ENCODE measurements around the gene GPR137B. TPM values are rescaled to one million over a fixed set of nuclear protein-coding genes. Genes with fewer than 3 reads are reported as not detected.

GPR137B gene
- total and polyA plus RNA-seq, 11 donors, result 14.9 to 49.8 (median 43.7) TPM

GRCh38 chr1:236127045-236127444, 15.3 kb upstream of the GPR137B start:
- WGBS, 4 donors, result 86 to 100% (median 93%) methylated on average over 1 to 8 of the region's 8 CpGs
- ATAC-seq (no peak), DNase-seq (no peak)
- Histone ChIP-seq H3K4me1 (no peaks in the 10 kb centered on the region), H3K9me3 (no peaks in the 10 kb centered on the region), H3K27ac (no peak overlapping the region), H3K36me3 (no peaks in the 10 kb centered on the region), H3K27me3 (peaks cover 0 to 4% (median 0%) of the 10 kb centered on the region in 9 donors), H3K4me3 (no peak overlapping the region)
- TF ChIP-seq CTCF (IDR thresholded peaks at IDR 0.05) (no peak), POLR2A (IDR thresholded peaks at IDR 0.05) (no peak)
- intact Hi-C loops (cut with DNase I), result no loop called here

GRCh38 chr1:236128646-236129178, 13.6 kb upstream of the GPR137B start:
- Histone ChIP-seq H3K27me3 (peaks cover 0 to 4% (median 0%) of the 10 kb centered on the region in 9 donors), H3K36me3 (no peaks in the 10 kb centered on the region), H3K9me3 (no peaks in the 10 kb centered on the region), H3K4me1 (no peaks in the 10 kb centered on the region), H3K27ac (no peak overlapping the region), H3K4me3 (no peak overlapping the region)
- DNase-seq (no peak), ATAC-seq (no peak)
- TF ChIP-seq CTCF (IDR thresholded peaks at IDR 0.05), result no peak
- TF ChIP-seq POLR2A (IDR thresholded peaks at IDR 0.05), result no peak
- intact Hi-C loops (cut with DNase I), result no loop called here
- 81 to 91% (median 88%) methylated on average over 8 to 10 of the region's 10 CpGs for WGBS, 4 donors

GRCh38 chr1:236129306-236129705, 13.0 kb upstream of the GPR137B start:
- intact Hi-C loops (cut with DNase I), result no loop called here
- Histone ChIP-seq H3K4me3 (no peak overlapping the region), H3K4me1 (no peaks in the 10 kb centered on the region), H3K36me3 (no peaks in the 10 kb centered on the region), H3K9me3 (peaks cover 0 to 3% (median 0%) of the 10 kb centered on the region in 12 donors), H3K27me3 (peaks cover 0 to 10% (median 0%) of the 10 kb centered on the region in 9 donors), H3K27ac (no peak overlapping the region)
- 81 to 90% (median 86%) methylated on average over 5 of the region's 5 CpGs for WGBS, 4 donors
- ATAC-seq, result no peak
- TF ChIP-seq CTCF (IDR thresholded peaks at IDR 0.05) (no peak), POLR2A (IDR thresholded peaks at IDR 0.05) (no peak)
- DNase-seq, result no peak

- H3K36me3 ChIP-seq, result no peaks in the 10 kb centered on the region
- DNase-seq (no peak), ATAC-seq (no peak)
- H3K27me3 ChIP-seq, result peaks cover 0 to 16% (median 0%) of the 10 kb centered on the region in 9 donors
- intact Hi-C loops (cut with DNase I), result no loop called here
- no peak overlapping the region for H3K27ac ChIP-seq
- TF ChIP-seq POLR2A (IDR thresholded peaks at IDR 0.05), result no peak
- TF ChIP-seq CTCF (IDR thresholded peaks at IDR 0.05), result no peak
- 86 to 91% (median 89%) methylated on average over 3 of the region's 3 CpGs for WGBS, 4 donors
- no peak overlapping the region for H3K4me3 ChIP-seq
- peaks cover 0 to 3% (median 0%) of the 10 kb centered on the region in 12 donors for H3K9me3 ChIP-seq
- H3K4me1 ChIP-seq, result no peaks in the 10 kb centered on the region
Measured at GRCh38 chr1:236130372-236130771, 12.0 kb upstream of the GPR137B start.

Data from heart left ventricle (tissue), 16 donors.